Measurements from ENCODE around the gene RIMS3.
"Not testable (repeated sequence)": the region's sequence is repeated elsewhere in the genome, so short reads cannot be mapped to it uniquely, and the experiment has no call there.

RIMS3 gene

GRCh38 chr1:40593449-40594186, 71.9 kb downstream of the RIMS3 start:
- DNase-seq (ENCODE audit: low spot score): no peak

GRCh38 chr1:40592107-40592803, 73.2 kb downstream of the RIMS3 start:
- DNase-seq (ENCODE audit: low spot score): peak; percentile 74

DNA sequence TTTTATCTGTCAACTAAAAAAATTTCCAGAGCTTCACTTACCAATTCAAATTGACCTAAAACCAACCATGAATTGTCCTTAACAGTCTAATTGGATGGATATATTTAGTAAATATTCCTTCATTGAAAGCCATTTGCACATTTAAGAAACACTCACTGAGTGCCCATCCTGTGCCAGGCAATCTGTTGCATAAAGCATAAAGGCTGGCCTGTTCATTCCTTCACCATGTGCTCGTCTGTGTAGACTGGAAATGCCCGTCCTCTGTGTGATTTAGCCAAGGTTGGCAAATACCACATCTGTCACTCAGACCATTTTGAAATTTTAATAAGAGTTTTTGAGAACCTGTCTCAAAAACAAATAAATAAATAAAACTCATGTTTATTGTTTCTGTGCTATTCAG, 76.9 kb downstream of the RIMS3 start:
- DNase-seq (ENCODE audit: low spot score): peak; percentile 17

- DNase-seq (ENCODE audit: low spot score): no peak
These were observed 81.5 kb downstream of the RIMS3 start for GRCh38 chr1:40583980-40584379.

GRCh38 chr1:40582116-40582515, 83.4 kb downstream of the RIMS3 start:
- DNase-seq (ENCODE audit: low spot score): no peak

- DNase-seq (ENCODE audit: low spot score): no peak
These were observed 90.1 kb downstream of the RIMS3 start for GRCh38 chr1:40575336-40575735.

DNA sequence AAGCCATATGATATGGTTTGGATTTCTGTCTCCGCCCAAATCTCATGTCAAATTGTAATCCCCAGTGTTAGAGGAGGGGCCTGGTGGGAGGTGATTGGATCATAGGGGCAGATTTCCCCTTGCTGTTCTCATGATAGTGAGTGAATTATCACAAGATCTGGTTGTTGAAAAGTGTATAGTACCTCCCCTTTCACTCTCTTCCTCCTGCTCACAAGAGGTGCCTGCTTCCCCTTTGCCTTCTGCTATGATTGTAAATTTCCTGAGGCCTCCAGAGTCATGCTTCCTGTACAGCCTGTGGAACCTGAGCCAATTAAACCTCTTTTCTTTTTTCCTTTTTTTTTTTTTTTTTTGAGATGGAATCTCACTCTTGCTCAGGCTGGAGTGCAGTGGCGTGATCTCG, 90.7 kb downstream of the RIMS3 start:
- not testable (repeated sequence) for DNase-seq (ENCODE audit: low spot score)
